Neuronal stem cell (in vitro differentiated cells): ENCODE data around the gene MPPED2.

Experiments
- DNase-seq: peaks from one replicate; pipeline ENCODE4 v3.0.0-alpha.2; 2013; ENCODE audit warnings: low spot score
- H2AFZ ChIP-seq: one replicate; pipeline ENCODE4 v1.6.1; 2013; ENCODE audit warnings: mild to moderate bottlenecking, low read length, inconsistent platforms
- H2AK5ac ChIP-seq: 2 replicates; pipeline ENCODE4 v1.6.1; 2013; ENCODE audit warnings: low read depth, mild to moderate bottlenecking, inconsistent platforms, low read length, moderate library complexity, mixed read lengths
- H2BK120ac ChIP-seq: 2 replicates; pipeline ENCODE4 v1.6.1; 2013; ENCODE audit warnings: low read depth, mild to moderate bottlenecking, inconsistent platforms, low read length, moderate library complexity, mixed read lengths
- H2BK12ac ChIP-seq: one replicate; pipeline ENCODE4 v1.6.1; 2013; ENCODE audit warnings: low read length, inconsistent platforms
- H2BK15ac ChIP-seq: 2 replicates; pipeline ENCODE4 v1.6.1; 2013; ENCODE audit warnings: mild to moderate bottlenecking, low read length, inconsistent platforms, mixed read lengths
- H2BK5ac ChIP-seq: one replicate; pipeline ENCODE4 v1.6.1; 2013; ENCODE audit warnings: inconsistent platforms, mild to moderate bottlenecking, low read length, moderate library complexity
- H3K14ac ChIP-seq: one replicate; pipeline ENCODE4 v1.6.1; 2013; ENCODE audit warnings: low read length, inconsistent platforms
- H3K18ac ChIP-seq: 2 replicates; pipeline ENCODE4 v1.6.1; 2013; ENCODE audit warnings: low read length, inconsistent platforms
- H3K23ac ChIP-seq: 2 replicates; pipeline ENCODE4 v1.6.1; 2013; ENCODE audit warnings: low read depth, mild to moderate bottlenecking, mixed read lengths, low read length, inconsistent platforms; ENCODE audit not compliant: poor library complexity
- H3K27ac ChIP-seq: replicated peaks from 3 replicates; pipeline ENCODE4 v1.5.1; 2013; ENCODE audit warnings: low read length, inconsistent platforms
- H3K27me3 ChIP-seq, 3 experiments: 2 replicates each; pipeline ENCODE4 v1.6.1; 2013; ENCODE audit warnings: low read length in 3 of 3, mild to moderate bottlenecking in 2 of 3, inconsistent platforms in 1 of 3, low read depth in 1 of 3, mixed read lengths in 1 of 3, moderate library complexity in 1 of 3; ENCODE audit not compliant: control insufficient read depth in 3 of 3, insufficient read depth in 3 of 3
- H3K36me3 ChIP-seq, 2 donors: replicated peaks in 1 of 2; 2 replicates each; pipeline ENCODE4 v1.6.1; 2013; ENCODE audit warnings: low read length in 2 of 2; ENCODE audit not compliant: control insufficient read depth in 2 of 2, insufficient read depth in 2 of 2
- H3K4ac ChIP-seq: 2 replicates; pipeline ENCODE4 v1.6.1; 2013; ENCODE audit warnings: inconsistent platforms, mild to moderate bottlenecking, low read length, moderate library complexity
- H3K4me1 ChIP-seq, 2 donors: 1 replicate in 1 of 2; 2 replicates in 1 of 2; pipeline ENCODE4 v1.6.1; 2013; ENCODE audit warnings: low read length in 2 of 2, low read depth in 1 of 2; ENCODE audit not compliant: control insufficient read depth in 2 of 2, insufficient read depth in 1 of 2
- H3K4me2 ChIP-seq: one replicate; pipeline ENCODE4 v1.6.1; 2013; ENCODE audit warnings: mild to moderate bottlenecking, low read length, inconsistent platforms; ENCODE audit not compliant: insufficient read depth, poor library complexity, severe bottlenecking
- H3K4me3 ChIP-seq, 2 donors: 2 replicates each; pipeline ENCODE4 v1.5.1; 2013; ENCODE audit warnings: low read length in 2 of 2, mild to moderate bottlenecking in 2 of 2, inconsistent platforms in 1 of 2, moderate library complexity in 1 of 2
- H3K79me1 ChIP-seq: one replicate; pipeline ENCODE4 v1.6.1; 2013; ENCODE audit warnings: low read depth, mild to moderate bottlenecking, inconsistent platforms, low read length, moderate library complexity
- H3K9ac ChIP-seq: one replicate; pipeline ENCODE4 v1.6.1; 2013; ENCODE audit warnings: mild to moderate bottlenecking, low read depth, low read length, inconsistent platforms; ENCODE audit not compliant: poor library complexity
- H3K9me3 ChIP-seq, 2 donors: replicated peaks in 1 of 2; 2 replicates each; pipeline versions ENCODE3 to v1.6.1; 2013; ENCODE audit warnings: low read length in 2 of 2, mild to moderate bottlenecking in 2 of 2, inconsistent platforms in 1 of 2, low read depth in 1 of 2, mixed read lengths in 1 of 2, moderate library complexity in 1 of 2; ENCODE audit not compliant: control insufficient read depth in 2 of 2, insufficient read depth in 1 of 2
- H4K8ac ChIP-seq: one replicate; pipeline ENCODE4 v1.6.1; 2013; ENCODE audit warnings: low read depth, mild to moderate bottlenecking, inconsistent platforms, low read length, moderate library complexity
- H4K91ac ChIP-seq: one replicate; pipeline ENCODE4 v1.6.1; 2013; ENCODE audit warnings: low read length, low read depth, mild to moderate bottlenecking, inconsistent platforms; ENCODE audit not compliant: poor library complexity
- WGBS, 2 donors: extraction: QIAGEN DNeasy Blood & Tissue Kit; methylation state at CpG; one replicate each; pipeline ENCODE4 v1.1.7; 2013; ENCODE audit warnings: missing lambda C conversion rate in 2 of 2, mixed read lengths in 1 of 2; ENCODE audit not compliant: insufficient read length in 2 of 2, insufficient replicate concordance in 1 of 2; ENCODE audit errors: extremely low coverage in 2 of 2; 5-methylcytosine and 5-hydroxymethylcytosine counted together

MPPED2 gene

GRCh38 chr11:30462421-30462820, 123.7 kb downstream of the MPPED2 start:
- Histone ChIP-seq H3K4me2 (no peak overlapping the region), H2BK120ac (no peak overlapping the region), H2BK5ac (no peak overlapping the region), H3K9ac (no peak overlapping the region), H3K14ac (no peak overlapping the region), H2AFZ (no peak overlapping the region), H3K9me3 (peaks cover 0 to 2% of the 10 kb centered on the region in 2 donors), H3K4ac (no peak overlapping the region), H4K91ac (no peak overlapping the region), H3K36me3 (no peaks in the 10 kb centered on the region), H2BK12ac (no peak overlapping the region), H3K27me3 (no peaks in the 10 kb centered on the region), H4K8ac (no peak overlapping the region), H3K4me3 (no peak overlapping the region), H2AK5ac (no peak overlapping the region), H3K18ac (no peak overlapping the region), H3K23ac (no peak overlapping the region), H3K27ac (no peak overlapping the region), H3K4me1 (peaks cover 0 to 11% of the 10 kb centered on the region in 2 donors), H2BK15ac (no peak overlapping the region), H3K79me1 (no peaks in the 10 kb centered on the region)
- no CpG with 5 or more reads among the region's 3 CpGs for WGBS, 2 donors
- no peak for DNase-seq

- no peak overlapping the region for H2BK12ac ChIP-seq
- no peak overlapping the region for H3K18ac ChIP-seq
- no peak overlapping the region for H4K8ac ChIP-seq
- no peaks in the 10 kb centered on the region for H3K36me3 ChIP-seq
- H3K4me2 ChIP-seq: no peak overlapping the region
- no peak overlapping the region for H2BK15ac ChIP-seq
- DNase-seq: no peak
- no peaks in the 10 kb centered on the region for H3K79me1 ChIP-seq
- H4K91ac ChIP-seq: no peak overlapping the region
- H3K4me3 ChIP-seq: no peak overlapping the region
- peaks cover 0 to 2% of the 10 kb centered on the region in 2 donors for H3K9me3 ChIP-seq
- H2BK5ac ChIP-seq: no peak overlapping the region
- no peaks in the 10 kb centered on the region for H3K27me3 ChIP-seq
- no peak overlapping the region for H2BK120ac ChIP-seq
- H2AFZ ChIP-seq: no peak overlapping the region
- no peak overlapping the region for H3K23ac ChIP-seq
- H3K4me1 ChIP-seq: peaks cover 0 to 11% of the 10 kb centered on the region in 2 donors
- WGBS, 2 donors: no CpG with 5 or more reads among the region's 3 CpGs
- no peak overlapping the region for H3K27ac ChIP-seq
- no peak overlapping the region for H2AK5ac ChIP-seq
- no peak overlapping the region for H3K9ac ChIP-seq
- no peak overlapping the region for H3K4ac ChIP-seq
- no peak overlapping the region for H3K14ac ChIP-seq
Measured at GRCh38 chr11:30459821-30460220, 126.3 kb downstream of the MPPED2 start.

- Histone ChIP-seq H3K27me3 (no peaks in the 10 kb centered on the region), H3K79me1 (no peaks in the 10 kb centered on the region), H2AFZ (no peak overlapping the region), H2BK5ac (no peak overlapping the region), H3K18ac (no peak overlapping the region), H3K9me3 (peaks cover 0 to 2% of the 10 kb centered on the region in 2 donors), H3K23ac (no peak overlapping the region), H2BK120ac (no peak overlapping the region), H2AK5ac (no peak overlapping the region), H3K36me3 (no peaks in the 10 kb centered on the region), H3K27ac (no peak overlapping the region), H4K8ac (no peak overlapping the region), H3K4me3 (no peak overlapping the region), H2BK15ac (no peak overlapping the region), H3K4me1 (peaks cover 0 to 11% of the 10 kb centered on the region in 2 donors), H4K91ac (no peak overlapping the region), H3K4ac (no peak overlapping the region), H3K9ac (no peak overlapping the region), H3K4me2 (no peak overlapping the region), H2BK12ac (no peak overlapping the region), H3K14ac (no peak overlapping the region)
- WGBS, 2 donors: no CpG with 5 or more reads among the region's 3 CpGs
- DNase-seq: no peak
Measured at GRCh38 chr11:30459306-30459705, 126.8 kb downstream of the MPPED2 start.

DNA sequence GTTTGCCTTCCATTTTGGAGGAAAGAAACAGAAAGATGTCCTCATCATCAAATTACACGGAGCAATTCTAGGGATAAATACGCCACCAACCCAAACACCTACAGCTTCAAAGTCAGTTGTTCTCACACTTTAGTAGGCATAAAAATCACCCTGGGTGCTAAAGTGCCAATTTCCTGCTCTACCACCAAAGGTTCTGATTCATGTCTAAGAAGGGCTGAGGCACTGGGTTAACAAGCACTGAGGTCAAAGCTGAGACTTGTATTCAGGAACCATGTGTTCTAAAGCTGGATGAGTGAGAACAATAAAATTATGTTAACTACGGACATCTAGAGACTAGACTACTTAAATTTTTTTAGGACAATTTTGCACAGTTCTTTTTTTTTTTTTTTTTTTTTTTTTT, 127.6 kb downstream of the MPPED2 start:
- Histone ChIP-seq H3K9me3 (peaks cover 0 to 2% of the 10 kb centered on the region in 2 donors), H2BK120ac (no peak overlapping the region), H3K27ac (no peak overlapping the region), H2BK5ac (no peak overlapping the region), H2AK5ac (no peak overlapping the region), H3K14ac (no peak overlapping the region), H4K8ac (no peak overlapping the region), H3K79me1 (no peaks in the 10 kb centered on the region), H3K4ac (no peak overlapping the region), H3K9ac (no peak overlapping the region), H3K4me3 (no peak overlapping the region), H2BK15ac (no peak overlapping the region), H4K91ac (no peak overlapping the region), H2BK12ac (no peak overlapping the region), H3K18ac (no peak overlapping the region), H2AFZ (no peak overlapping the region), H3K23ac (no peak overlapping the region), H3K36me3 (no peaks in the 10 kb centered on the region), H3K4me2 (no peak overlapping the region), H3K27me3 (peaks cover 0 to 2% (median 0%) of the 10 kb centered on the region in 3 experiments), H3K4me1 (peaks cover 0 to 14% of the 10 kb centered on the region in 2 donors)
- no CpG with 5 or more reads among the region's 3 CpGs for WGBS, 2 donors
- no peak for DNase-seq
